ENCODE data around the gene ICE2.

ICE2 gene

DNA sequence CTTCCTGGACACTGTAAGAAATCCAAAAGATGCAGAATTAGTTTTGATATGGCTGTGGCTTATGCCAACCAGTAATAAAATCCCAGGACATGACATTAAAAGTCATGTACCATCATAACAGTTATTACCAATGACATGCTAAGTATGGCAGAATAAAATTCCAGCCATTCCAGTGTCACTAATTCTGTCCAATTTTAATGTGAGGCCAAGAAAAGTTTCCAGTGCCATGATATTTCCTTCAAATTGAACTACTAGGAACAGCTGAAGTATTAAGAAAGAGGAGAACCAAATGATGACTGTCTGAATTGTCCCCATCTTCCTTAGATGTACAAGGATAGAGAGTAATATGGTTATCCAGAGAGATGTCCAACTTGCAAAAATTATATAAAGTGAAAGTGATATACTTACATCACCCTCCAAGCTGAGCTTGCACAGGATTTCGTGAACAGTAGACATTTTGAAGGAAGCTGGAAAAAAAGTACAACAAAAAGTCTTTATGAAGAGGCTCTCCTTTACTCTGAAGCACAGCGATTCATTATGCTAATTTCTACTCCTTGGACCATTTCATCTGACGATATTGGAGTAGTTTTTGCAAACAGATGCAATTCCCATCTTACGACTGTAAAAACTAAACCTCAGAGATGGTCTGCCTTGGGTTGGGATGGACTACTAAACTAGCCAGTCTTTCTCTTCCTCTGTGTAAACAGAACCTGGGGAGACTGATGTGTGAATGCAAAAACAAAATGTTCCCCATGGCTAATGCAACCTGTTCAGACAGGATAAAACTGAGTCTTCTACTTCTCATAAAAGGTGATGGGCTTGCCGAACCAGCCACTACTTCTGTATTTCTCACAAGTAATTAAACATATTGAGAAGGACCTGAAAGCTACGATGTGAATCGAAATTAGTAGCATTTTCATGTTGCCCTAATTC, 93.1 kb downstream of the ICE2 start:
- DNase-seq = no peak

DNA sequence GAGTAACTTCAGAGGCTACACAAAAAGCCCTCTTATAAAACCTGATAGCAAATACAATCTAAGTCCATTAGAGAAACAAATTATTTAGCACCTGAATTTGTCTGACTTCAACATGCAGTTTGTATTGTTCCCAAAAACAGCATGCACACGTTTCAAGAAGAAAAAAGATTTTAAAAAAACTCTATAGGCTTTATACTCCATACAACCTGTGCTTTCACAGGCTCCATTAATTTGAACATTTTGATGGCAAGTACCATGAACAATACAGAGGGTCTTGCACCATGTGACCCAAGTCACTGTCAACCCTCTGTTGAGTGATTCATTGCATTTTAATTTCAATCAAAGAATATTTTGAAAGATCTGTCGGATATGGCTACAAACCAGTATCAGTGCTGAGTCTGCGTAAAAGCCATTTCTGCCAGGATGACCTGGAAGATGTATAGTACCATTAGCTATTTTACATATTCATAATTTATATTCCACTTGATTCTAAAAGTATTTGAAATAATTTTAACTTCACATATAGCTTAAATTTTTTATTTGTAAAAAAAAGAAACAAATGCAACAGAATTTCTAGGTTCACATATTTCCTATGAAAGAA, 94.3 kb downstream of the ICE2 start:
- no peak for DNase-seq

DNA sequence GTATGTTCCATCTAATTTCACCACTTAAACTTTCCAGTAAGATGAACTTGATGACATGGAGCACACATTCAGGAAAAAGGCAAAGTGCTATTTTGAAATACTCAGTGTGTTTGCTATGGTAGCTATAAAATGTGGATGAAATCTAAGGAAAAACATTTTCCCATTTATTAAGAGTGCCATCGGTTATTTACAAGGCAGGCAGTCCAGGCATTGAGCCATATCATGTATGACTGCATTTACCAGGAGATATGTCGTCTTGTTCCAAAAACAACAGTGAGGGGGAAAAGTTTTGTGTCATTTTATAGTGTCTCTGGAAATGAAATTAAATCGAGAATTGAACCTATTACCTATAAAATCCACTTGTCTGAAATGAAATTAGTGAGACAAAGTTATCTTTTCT, 94.9 kb downstream of the ICE2 start:
- DNase-seq = no peak

DNA sequence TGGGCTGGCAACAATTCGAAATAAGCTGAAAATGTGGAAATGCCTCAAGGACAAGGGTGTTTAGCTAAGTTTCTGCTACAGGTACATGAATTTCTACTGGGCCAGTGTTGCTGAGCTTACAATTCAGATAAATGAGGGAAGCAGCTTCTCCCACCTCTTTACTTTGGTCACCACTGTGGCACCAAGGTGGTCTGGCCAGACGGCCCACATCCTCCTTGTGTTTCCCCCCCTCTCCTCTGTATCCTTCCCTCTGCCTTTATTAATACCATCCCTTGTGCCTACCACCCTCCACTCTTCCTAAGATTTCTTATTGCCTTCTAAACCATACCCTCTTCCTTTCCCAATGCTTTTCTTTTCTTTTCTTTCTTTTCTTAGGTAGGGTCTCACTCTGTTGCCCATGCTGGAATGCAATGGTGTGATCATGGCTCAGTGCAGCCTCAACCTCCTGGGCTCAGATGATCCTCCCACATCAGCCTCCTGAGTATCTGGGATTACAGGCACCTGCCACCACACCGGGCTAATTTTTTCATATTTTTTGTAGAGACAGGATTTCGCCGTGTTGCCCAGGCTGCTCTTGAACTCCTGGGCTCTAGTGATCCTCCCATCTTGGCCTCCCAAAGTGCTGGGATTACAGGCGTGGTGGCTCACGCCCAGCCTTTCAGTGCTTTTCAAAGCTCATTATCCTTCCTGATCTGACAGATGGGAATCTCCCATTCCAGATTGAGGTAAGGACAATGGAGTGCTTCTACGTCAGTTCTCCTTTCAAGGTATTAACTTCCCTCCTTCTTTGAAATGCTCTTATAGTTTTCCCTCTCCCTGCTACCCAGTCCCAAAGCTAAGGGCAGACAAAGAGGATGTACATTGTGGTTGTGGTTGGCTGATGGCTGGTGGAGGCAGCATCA, 95.9 kb downstream of the ICE2 start:
- no peak for DNase-seq

DNA sequence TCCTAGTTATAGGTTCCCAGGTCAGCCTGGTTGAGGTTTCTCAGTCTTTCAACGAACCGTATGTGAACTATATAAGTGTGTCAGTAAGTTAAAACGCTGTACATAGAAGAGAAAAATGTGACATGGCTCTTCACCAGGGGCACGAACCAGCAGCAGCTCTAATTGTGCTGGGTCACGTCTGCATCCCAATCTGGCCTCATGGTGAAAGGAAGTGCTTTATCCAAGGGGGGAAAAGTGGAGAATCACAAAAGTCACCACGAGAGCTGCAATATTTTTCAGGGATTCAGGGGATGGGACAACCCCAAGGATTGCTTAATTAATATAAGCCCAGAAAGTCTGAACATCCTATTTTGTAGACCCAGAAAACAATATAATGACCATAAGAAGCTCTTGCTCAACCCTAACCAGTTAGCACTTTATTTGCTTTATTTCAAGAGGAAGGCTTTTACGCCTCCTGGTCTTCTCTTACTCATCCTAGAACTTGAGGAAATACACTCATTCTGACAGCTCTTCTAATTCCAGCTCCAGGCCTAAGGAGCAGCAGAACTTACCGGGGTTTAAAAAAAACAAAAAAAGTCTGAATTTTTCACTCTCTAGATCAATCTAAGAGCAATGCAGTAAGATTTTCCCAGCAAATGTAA, 97.7 kb downstream of the ICE2 start:
- no peak for DNase-seq

DNA sequence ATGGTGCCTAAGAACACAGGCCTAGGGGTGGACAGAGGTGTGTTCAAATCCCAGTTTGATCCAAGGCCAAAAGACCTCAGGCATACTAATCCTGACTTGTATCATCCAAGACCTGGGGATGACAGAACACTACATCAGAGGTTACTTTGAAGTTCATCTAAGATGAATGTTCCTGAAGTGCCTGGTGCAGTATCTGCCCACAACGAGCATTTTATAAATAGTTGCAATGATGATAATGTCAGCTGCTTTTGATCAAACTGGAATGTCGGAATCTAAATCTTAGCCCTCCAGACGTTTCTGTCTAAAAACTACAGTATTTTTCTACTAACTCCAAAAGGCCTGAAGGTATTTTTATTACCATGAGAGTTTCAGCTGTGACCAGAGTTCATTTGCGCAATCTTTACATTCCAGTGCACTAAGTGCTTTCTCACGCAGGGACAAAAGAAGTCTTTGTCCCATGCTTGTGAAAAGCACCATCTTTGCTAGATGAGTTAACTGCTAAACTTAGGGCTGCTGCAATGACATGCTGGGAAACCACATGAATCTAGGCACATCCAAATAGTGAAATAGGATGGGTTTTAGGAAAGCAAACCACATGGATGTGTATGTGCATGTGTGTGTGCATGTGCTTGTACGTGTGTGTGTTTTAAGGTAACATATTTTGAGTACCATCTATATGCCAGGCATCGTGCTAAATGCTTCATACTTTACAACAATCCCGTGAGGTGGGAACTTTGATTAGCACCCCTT, 99.2 kb downstream of the ICE2 start:
- no peak for DNase-seq

DNA sequence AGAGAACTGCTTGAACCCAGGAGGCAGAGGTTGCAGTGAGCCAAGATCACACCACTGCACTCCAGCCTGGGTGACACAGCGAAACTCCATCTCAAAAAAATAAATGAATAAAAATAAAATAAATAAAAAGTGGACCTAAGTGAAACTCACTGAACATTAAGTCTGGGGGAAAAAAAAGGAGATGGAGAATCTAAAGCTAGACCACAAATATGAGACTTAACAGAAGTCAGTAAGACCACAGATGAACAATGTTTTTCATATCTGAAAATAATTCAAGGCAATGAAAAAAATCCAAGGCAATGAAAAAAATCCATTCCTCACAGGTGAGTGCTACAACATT, 99.8 kb downstream of the ICE2 start:
- no peak for DNase-seq

DNA sequence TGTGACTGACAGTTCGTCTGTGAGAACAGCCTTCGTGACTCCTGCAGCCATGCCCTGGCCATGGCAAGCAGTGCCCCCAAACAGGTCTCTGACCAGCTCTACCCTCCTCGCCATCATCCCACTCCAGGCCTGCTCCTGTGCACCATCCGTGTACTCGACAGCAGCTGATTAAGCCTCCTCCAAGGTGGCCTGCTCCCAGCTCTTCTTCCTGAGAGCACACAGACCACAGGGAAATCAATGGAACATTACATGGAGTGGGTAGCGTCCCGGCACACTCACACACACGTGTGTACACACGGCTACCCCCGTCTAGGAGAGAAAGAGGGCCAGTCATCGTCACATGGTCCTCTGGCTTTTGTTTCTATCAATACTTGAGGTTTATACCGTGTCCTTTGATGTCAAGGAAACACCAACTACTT, 102.3 kb downstream of the ICE2 start:
- no peak for DNase-seq

DNA sequence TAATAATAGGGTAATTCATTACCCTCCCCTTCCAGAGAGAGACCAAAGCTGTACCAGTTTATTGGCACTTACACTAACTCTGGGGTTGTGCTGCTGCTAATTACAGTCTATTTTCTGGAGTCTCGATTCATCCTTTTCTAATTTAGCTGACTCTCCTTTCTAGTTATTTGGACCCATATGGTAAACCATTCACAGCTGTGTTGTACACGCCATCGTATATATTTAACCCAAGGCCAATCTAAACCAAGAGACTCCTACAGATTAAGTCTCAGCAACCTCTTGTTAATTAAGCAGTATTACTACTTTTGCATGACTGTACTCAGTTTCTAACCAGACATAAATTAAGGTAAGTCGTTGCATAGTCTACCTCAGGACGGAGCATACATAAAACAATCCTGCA, 103.6 kb downstream of the ICE2 start:
- no peak for DNase-seq

DNA sequence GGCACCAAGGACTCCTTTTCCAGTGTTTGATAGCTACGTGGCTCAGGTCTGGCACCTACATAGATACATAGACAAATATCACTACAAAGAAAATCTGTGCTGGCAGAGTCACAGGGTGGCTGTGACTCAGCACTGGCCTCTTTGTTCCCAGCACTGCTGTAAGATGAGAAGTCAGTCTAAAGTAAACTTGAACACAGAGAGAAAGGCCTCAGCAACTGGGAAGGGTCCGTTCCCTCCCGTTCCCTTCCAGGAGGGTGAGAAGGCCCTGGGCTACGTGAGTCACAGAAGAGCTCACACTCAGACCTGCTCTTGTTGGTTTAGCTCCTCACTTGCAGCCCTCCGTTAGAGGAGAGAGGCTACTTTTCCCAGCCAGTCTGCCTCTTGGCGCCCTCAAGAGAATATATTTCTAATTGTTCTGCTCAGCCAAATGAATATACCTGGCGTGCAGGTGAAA, 104.3 kb downstream of the ICE2 start:
- no peak for DNase-seq

DNA sequence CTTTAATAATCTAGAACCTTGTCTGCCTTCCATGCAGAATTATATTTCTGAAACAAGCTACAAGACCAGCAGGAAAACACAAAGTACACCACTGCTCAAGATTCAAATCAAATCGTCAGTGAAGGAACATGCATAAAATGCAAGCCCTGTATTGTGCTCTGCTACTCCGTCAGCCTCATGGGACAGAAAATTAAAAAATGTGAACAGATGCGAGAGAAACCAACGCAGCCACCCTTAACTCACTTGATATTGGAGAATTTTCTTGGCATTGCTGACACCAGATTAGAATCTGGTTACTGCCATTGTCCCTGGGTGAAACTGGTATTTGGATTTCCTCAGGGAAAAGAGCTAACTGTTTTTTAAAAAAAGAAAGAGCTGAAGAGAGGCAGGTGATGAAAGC, 104.7 kb downstream of the ICE2 start:
- DNase-seq = no peak

DNA sequence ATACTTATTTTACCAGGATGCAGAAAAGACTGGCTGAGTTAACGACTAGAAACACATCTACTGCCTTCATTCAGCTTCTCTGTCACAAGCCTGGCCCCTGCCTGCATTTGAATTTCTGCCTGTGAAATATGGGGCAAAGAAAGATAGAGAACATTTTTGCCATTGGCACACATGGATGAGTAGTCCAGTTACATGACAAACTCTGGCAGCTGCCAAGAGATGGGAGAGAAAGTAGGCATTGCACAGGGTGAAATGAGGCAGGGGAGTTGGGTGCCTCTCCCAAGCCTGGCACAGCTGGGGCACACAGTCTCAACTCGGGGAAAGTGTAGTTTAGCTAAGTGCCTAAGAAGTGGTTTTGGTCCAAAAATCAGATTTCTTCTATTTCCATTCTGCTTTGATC, 105.2 kb downstream of the ICE2 start:
- no peak for DNase-seq

DNA sequence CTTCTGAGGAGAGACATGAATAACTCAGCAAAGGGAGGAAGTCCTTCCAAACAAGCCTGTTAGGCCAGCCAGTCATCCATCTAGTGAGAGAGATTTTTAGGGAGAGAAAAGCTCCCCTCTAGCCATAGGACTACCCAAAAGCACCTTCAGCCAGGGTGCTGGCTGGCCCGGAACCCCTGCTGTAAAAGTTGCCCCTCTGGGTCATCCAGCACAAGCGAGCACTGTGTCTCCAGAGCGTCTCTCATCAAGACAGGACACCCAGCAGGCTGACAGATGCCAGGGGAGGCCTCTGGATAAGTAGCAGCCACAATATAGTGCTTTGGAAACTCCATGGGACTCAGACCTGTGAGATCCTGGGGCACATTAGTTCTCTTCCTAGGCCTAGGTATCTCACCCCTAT, 105.6 kb downstream of the ICE2 start:
- no peak for DNase-seq

DNA sequence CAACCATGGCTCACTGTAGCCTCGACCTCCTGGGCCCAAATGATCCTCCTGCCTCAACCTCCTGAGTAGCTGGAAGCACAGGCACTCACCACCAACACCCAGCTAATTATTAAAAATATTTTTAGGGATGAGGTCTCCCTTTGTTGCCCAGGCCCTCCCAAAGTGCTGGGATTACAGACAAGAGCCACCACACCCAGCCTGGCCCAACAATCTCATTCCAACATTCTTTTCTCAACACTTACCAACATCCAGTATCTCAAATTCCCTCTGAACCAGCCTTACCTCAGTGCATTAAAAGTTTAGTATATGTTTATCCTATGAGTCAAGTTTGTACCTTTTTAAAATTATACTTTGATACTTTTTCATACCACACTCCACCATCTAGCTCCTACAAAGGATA, 106.2 kb downstream of the ICE2 start:
- DNase-seq = no peak

DNA sequence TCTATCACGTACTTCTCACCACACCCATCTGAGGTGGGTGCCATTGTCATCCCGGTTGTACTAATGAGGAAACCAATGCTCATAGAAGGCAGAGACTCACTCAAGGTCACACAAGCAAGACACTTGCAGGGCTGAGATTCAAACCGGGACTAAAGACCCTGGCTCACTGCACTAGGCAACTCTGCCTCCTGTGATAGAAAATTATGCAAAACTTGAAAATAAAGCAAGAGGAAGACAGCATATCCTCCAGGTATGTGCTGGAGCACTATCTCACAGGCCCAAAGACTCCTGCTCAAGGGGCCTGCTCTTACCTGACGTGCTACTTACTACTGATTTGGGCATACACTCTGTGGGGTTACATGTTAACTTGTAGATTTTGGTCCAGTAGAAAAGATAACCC, 106.7 kb downstream of the ICE2 start:
- no peak for DNase-seq

DNA sequence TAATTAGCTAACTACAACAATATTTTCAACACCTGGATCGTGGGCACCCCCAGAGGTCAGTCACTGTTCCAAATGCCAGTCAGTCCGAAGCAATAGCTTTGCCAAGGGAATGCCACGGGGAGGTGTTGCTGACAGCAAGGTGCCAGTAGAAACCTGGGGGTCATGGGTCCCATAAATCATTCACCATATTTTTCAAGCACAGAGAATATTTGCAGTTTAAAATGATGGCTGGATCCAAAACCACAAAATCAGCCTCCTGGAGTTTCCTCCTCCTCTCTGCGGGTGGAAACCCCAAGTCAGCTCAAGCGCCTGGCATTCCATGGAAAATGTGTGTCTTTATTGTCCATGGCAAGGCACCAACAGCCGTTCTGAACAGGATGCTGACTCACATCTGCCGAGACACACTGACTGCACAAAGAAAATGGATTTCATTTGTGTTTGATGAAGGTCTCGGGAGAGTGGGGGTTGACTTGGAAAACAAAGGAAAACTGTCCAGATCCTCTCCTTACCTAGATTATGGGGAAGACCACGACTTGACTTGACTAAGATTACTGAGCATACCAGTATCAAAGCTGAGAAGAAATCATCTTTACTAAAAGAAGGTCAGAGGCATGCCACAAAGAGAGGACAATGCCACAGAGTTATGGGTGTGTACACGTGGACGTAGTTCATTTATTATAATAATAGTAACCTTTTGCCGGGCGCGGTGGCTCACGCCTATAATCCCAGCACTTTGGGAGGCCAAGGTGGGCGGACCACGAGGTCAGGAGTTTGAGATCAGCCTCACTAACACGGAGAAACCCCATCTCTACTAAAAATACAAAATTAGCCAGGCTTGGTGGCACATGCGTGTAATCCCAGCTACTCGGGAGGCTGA, 107.5 kb downstream of the ICE2 start:
- peak; percentile 33 for DNase-seq

DNA sequence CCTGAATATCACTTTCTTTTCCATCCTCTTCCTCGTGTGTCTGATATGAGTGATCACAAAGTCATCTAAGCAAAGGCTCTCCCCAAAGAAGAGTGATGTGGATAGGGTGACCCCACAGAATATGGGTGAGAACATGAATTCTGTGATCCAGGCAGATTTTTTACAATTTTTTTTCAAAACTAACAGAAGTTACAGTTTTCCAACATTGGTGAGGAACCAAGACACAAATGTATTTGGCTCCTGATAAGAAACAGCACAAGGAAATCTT, 108.1 kb downstream of the ICE2 start:
- DNase-seq = no peak

DNA sequence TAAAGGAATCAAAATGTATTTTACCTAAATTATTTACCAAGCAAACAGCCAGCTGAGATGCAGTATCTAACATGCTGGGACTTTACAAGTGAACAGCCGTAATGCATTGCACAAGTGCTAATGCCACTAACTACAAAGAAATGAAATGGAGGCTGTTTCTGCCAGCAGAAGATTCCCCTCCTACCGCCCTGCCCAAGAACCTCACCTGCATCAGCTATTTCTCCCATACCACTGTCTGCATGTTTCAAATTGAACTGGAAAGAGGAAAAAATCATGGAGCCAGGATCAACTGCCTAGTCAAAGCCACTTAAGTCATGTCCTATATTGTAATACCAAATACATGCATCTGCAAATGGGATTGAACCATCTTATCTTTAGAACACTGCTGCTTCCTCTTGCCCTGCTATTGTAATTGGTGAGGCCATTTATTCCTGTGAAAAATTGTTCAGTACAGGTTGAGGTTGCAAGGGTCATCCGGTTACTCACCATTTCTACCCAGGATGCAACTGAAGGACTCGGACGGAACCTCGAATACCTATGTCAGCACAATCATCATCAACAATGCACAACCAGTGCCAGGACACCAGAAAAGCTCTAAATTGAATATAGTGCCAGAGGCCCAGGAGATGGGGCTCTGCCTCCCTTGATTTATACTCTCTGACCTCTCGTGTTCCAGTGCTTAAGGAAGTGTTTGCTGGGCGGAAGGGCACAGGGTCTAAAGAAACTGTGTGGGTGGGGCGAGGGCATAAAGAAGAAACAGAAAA, 108.7 kb downstream of the ICE2 start:
- no peak for DNase-seq

DNA sequence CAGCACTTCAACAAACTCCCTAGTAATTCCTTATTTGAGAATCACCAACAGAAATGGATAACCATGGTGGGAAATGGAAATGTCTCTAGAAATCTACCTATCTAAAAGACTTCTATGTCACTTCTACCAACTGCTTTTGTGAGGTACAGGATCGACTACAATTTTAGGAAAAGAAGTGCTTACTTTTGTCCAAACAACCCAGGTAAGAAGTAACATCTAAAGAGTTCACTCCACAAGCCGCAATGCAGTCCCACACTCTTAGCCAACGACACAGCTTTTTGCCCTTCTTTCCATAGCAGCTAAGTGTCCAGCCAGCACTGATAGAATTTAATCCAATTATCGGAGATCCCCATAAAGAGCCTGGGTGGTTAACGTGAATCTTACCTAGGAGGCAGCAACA, 109.2 kb downstream of the ICE2 start:
- no peak for DNase-seq

Measured in hematopoietic multipotent progenitor cell treated with erythropoietin and hydrocortisone succinate and interleukin-3 and kit ligand, for 8 days (in vitro differentiated cells).